Hematopoietic multipotent progenitor cell treated with erythropoietin and hydrocortisone succinate and interleukin-3 and kit ligand, for 4 days (in vitro differentiated cells): ENCODE data around the gene HIGD1B.
"Not testable (repeated sequence)": the region's sequence is repeated elsewhere in the genome, so short reads cannot be mapped to it uniquely, and the experiment has no call there.

Source experiments
- DNase-seq: peaks from one replicate; pipeline ENCODE4 v3.0.0-alpha.2; 2015

HIGD1B gene

DNA sequence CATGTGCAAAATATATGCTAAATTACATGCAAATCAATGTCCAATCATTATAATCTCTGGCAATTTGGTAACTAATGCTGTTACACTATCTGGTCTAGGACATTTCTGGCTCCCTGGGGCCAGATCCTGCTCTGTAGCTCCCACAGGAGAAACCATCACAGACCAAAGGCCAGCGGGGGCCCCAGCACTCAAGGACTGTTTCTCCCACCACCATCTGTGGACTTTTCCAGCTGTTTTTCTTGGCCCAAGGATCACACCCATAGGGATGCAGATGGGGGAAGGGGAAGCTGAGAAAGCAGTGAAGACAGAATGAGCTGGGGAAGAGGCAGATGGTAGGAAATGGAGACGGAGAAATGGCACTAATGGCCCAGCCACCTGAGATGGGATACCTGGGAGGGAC, at the start of gene HIGD1B:
Gene HIGD1B, plus strand, starts transcription at position 298 of the 400 bp plus-strand sequence. CDS start 270 bp downstream, outside the sequence.
- DNase-seq = no peak

- no peak for DNase-seq
Measured at GRCh38 chr17:44798356-44798755, 49.3 kb upstream of the HIGD1B start.

DNA sequence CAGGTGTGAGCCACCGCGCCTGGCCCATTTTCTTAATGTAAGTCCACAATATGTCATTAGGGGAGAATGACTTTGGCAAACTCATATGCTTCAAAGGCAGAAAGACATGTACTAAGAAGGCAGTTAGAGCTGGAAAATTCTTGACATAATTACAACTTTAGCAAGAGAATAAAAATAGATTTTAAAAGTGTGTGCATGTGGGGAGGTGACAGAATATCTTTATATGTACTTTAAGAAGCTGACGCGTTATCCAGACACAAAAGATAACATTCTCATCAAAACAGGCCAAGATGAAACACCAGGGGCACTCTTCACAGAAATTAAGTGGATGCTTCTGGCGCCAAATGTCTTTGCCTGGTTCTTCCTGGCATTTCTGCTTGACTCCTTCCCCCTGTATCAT, 45.8 kb upstream of the HIGD1B start:
- DNase-seq = no peak

GRCh38 chr17:44804302-44805089, 43.2 kb upstream of the HIGD1B start:
- no peak for DNase-seq

GRCh38 chr17:44807093-44807816, 40.4 kb upstream of the HIGD1B start:
- no peak for DNase-seq

GRCh38 chr17:44807817-44808155, 39.9 kb upstream of the HIGD1B start:
- no peak for DNase-seq

DNA sequence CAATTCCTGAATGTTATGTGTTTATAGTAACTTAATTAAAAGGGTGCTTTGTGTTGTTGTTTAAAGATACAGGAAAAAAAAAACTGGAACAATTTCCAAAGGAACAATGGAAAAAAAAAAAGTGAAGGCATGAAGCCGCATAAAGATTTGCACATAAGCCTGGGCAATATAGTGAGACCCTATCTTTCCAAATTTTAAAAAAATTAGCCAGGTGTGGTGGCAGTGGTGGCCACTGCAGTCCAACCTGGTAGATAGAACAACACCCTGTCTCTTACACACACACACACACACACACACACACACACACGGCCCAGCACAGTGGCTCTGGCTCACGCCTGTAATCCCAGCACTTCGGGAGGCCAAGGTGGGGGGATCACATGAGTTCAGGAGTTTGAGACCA, 39.5 kb upstream of the HIGD1B start:
- no peak for DNase-seq

- not testable (repeated sequence) for DNase-seq
Measured at GRCh38 chr17:44808656-44809388, 38.9 kb upstream of the HIGD1B start.

DNA sequence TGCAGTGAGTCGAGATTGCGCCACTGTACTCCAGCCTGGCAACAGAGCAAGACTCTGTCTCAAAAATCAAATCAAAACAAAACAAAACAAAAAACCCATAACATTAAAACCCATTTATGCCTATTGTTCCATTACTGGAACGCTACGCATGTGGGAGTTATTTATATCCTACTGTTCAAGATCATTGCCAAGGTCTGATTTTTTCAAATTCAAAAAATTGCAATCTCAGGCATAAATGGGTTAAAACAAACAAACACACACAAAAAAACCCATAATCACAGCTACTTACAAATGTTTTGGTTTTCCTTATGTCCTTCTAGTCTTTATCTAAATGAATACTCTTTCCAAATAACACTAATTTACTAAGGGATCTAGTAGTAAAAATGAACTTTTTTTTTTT, 35.4 kb upstream of the HIGD1B start:
- DNase-seq = no peak

DNA sequence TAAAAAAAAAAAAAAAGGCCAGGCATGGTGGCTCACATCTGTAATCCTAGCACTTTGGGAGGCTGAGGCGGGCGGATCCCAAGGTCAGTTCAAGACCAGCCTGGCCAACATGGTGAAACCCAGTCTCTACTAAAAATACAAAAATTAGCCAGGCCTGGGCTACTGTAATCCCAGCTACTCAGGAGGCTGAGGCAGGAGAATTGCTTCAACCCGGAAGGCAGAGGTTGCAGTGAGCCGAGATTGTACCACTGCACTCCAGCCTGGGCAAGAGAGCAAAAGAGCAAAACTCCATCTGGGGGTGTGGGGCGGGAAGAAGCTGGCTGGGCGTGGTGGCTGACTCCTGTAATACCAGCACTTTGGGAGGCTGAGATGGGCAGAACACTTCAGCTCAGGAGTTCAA, 29.2 kb upstream of the HIGD1B start:
- not testable (repeated sequence) for DNase-seq

GRCh38 chr17:44820631-44821212, 27.0 kb upstream of the HIGD1B start:
- DNase-seq = no peak

DNA sequence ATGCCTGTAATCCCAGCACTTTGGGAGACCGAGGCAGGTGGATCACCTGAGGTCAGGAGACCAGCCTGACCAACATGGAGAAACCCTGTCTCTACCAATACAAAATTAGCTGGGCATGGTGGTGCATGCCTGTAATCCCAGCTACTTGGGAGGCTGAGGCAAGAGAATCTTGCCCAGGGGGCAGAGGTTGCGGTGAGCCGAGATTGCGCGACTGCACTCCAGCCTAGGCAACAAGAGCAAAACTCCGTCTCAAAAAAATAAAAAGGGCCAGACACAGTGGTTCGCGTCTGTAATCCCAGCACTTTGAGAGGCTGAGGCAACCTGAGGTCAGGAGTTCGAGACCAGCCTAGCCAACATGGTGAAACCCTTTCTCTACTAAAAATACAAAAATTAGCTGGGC, 22.4 kb upstream of the HIGD1B start:
- not testable (repeated sequence) for DNase-seq

DNA sequence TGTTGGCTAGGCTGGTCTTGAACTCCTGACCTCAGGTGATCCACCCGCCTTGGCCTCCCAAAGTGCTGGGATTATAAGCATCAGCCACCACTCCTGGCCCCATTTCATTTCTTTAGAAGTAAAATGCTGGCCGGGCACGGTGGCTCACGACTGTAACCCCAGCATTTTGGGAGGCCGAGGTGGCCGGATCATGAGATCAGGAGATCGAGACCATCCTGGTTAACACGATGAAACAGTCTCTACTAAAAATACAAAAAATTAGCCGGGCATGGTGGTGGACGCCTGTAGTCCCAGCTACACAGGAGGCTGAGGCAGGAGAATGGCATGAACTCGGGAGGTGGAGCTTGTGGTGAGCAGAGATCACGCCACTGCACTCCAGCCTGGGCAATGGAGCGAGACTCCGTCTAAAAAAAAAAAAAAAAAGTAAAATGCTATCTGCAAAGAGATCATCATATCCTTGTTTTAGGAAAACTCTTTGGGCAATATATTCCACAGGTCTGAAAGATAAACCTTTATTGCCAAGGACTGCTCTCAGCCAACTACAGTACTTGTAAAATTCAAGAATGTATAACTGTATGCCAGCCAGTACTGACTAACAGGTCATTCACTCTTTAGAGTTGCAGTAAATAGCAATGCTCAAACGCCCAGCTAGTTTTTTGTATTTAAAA, 21.4 kb upstream of the HIGD1B start:
- DNase-seq = no peak

GRCh38 chr17:44827863-44828262, 19.8 kb upstream of the HIGD1B start:
- no peak for DNase-seq

- peak; percentile 24 for DNase-seq
Measured at GRCh38 chr17:44828919-44829522, 18.7 kb upstream of the HIGD1B start.

DNA sequence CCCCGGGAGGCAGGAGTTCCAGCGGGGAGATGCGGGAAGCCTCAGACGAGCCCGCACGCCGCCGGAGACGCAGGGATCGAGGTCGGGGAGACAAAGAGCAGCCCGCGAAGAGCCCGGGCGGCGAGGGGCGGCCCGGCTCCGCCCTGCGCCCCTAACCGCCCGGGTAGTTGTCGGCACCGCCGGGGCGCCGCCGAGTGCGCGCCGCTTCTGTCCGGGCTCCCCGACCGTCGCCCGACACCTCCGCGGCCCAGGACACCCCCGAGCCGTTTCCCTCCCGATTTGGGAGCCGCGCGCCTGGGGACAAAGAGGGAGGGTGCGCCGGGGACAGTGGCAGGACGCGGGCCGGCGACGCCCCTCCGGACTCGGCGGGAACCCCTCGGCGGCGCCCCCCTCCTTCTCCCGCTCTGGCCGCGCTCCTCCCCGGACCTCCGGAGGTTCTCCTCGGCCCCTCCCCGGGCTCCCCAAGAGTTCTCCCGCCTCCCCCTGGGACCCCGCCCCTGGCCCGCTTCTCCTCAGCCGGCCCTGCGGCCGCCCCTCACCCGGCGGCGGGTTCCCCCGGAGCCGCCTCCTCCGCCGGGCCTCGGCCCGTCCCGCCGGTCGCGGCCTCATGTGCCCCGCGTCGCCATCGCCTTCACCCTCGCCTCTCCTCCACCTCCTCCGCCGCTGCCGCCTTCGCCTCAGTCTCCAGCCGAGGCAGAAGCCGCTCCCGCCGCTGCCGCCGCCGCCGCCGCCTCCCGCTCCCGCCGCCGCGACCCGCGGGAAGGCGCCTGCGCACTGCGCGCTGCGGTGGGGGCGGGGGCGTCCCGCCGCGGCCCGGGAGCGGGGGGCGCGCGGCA, 17.9 kb upstream of the HIGD1B start, which contains the start of gene GJC1:
Gene GJC1, minus strand, starts transcription at position 765 of the 836 bp plus-strand sequence. CDS start 24,470 bp downstream, outside the sequence.
- DNase-seq = peak; percentile 30

DNA sequence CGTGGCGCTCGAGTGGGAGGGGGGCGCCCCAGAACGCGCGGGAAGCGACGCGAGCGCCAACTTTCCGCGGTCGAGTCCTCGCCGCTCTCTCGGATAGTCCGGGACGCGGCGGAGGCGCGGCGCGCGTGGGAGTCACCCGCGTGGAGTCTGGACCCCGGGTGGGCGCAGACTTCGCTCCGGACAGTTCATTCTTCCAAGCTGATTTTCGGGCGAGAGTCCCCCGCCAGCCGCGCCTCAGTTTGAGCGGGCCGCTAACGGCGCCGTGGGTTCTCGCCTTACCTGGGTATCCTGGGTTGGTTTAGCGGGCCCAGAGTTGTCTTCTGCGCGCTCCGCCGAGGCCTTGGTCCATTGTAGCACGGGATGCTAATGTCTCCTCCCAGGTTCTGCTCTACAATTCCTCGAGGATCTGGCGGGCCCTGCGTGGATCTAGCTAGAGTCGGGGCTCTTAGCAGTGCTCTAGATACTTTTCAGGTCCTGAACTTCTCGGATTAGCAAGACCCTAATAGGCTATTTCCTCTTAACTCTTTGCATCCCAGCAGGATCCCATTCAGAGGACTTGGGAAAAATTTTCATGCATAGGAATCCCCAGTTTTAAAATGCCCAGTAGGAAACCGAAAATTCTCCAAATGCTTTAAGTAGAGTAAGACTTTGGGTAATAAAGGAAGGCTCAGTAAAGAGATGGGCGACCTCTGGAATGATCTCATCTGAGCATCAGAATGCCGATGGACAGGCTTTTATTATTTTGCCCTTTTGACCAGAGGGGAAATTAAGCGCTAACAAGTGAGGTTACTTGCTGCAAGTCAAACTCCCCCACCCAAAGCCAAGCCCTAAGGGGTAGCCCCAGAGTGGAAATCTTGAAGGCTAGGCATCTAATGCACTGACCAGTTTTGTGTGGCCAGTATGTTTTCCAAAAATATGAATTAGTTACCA, 17.1 kb upstream of the HIGD1B start:
- DNase-seq = no peak

- no peak for DNase-seq
Measured at GRCh38 chr17:44831371-44831770, 16.3 kb upstream of the HIGD1B start.

DNA sequence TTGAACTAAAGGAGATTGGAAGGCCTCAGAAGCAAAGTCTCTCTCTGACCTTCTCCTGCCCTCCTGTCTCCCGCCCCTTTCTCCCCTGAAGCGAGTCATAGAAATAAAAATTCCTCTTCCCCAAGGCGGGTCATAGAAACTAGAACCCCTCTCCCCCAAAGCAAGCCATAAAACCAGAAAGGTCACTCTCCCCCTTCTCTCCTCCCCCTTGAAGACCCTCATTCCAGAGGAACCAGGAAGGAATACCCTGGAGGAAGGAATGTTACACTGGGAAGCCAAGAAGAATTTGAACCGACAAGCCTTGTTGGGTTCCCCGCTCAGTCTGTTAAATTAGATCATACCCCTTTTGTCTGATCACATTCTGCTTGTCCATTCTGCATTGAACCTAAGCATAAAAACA, 14.9 kb upstream of the HIGD1B start:
- no peak for DNase-seq

DNA sequence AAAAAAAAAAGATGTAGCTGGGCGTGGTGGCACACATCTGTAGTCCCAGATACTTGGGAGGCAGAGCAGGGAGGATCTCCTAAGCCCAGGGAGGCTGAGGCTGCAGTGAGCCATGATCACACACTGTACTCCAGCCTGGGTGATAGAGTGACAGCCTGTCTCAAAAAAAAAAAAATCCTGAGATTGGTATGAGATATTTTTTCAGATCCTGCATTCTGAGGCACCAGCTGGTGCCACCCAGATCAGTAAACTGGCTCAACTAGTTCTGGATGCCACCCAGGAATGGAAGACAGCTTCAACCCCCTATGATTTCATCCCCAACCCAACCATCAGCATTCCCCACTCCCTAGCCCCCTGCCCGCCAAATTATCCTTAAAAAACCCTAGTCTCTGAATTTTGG, 10.5 kb upstream of the HIGD1B start:
- no peak for DNase-seq
